Loucy (cell line): ENCODE results near the gene RBFOX2.

Experiments
- H2AFZ ChIP-seq: fragments of 200-600 bp; sonication (generic); 2 replicates; pipeline ENCODE4 v1.6.0; 2016; ENCODE audit warnings: antibody characterized with exemption, mild to moderate bottlenecking, low read length, moderate library complexity
- H3F3A ChIP-seq: fragments of 200-600 bp; 2 replicates; pipeline ENCODE4 v1.6.0; 2016; ENCODE audit warnings: antibody characterized with exemption, low read depth, mild to moderate bottlenecking
- H3K27me3 ChIP-seq: fragments of 200-600 bp; sonication (generic); 2 replicates; pipeline ENCODE4 v1.6.1; 2014; ENCODE audit warnings: low read length, mild to moderate bottlenecking; ENCODE audit not compliant: insufficient read depth, poor library complexity, severe bottlenecking
- H3K36me3 ChIP-seq: fragments of 200-600 bp; sonication (generic); 2 replicates; pipeline ENCODE4 v1.6.1; 2016; ENCODE audit warnings: low read length; ENCODE audit not compliant: insufficient read depth
- H3K4me1 ChIP-seq: fragments of 200-600 bp; sonication (generic); 2 replicates; pipeline ENCODE4 v1.5.1; 2014; ENCODE audit warnings: low read length, mild to moderate bottlenecking; ENCODE audit not compliant: insufficient read depth, poor library complexity, severe bottlenecking
- H3K4me2 ChIP-seq: fragments of 200-600 bp; sonication (generic); 2 replicates; pipeline ENCODE4 v1.6.0; 2014; ENCODE audit warnings: antibody characterized with exemption, low read length, low read depth, mild to moderate bottlenecking; ENCODE audit not compliant: poor library complexity, severe bottlenecking
- H3K4me3 ChIP-seq: fragments of 200-600 bp; sonication (generic); 2 replicates; pipeline ENCODE4 v1.5.1; 2014; ENCODE audit warnings: low read length, mild to moderate bottlenecking, mixed read lengths; ENCODE audit not compliant: poor library complexity, severe bottlenecking
- H3K79me2 ChIP-seq: fragments of 200-600 bp; sonication (generic); 2 replicates; pipeline ENCODE4 v1.6.1; 2014; ENCODE audit warnings: low read length; ENCODE audit not compliant: insufficient read depth
- H3K9ac ChIP-seq: fragments of 200-600 bp; sonication (generic); 2 replicates; pipeline ENCODE4 v1.6.0; 2014; ENCODE audit warnings: mild to moderate bottlenecking, low read depth, low read length, moderate library complexity; ENCODE audit not compliant: poor library complexity, severe bottlenecking
- H3K9me2 ChIP-seq: fragments of 200-600 bp; sonication (generic); replicated peaks from 2 replicates; pipeline ENCODE4 v1.6.1; 2016; ENCODE audit warnings: low read depth, low read length, mixed read lengths
- H3K9me3 ChIP-seq: fragments of 200-600 bp; sonication (generic); 2 replicates; pipeline ENCODE4 v1.6.1; 2014; ENCODE audit warnings: mild to moderate bottlenecking, antibody characterized with exemption, low read length, low read depth; ENCODE audit not compliant: insufficient read depth
- H4K20me1 ChIP-seq: fragments of 200-600 bp; sonication (generic); 2 replicates; pipeline ENCODE4 v1.6.0; 2014; ENCODE audit warnings: antibody characterized with exemption, low read length, mild to moderate bottlenecking; ENCODE audit not compliant: insufficient read depth, poor library complexity, severe bottlenecking
- EZH2phosphoT487 ChIP-seq: fragments of 200-600 bp; IDR thresholded peaks from 2 replicates; pipeline ENCODE4 v1.6.1; 2018; ENCODE audit warnings: antibody characterized with exemption, mild to moderate bottlenecking, moderate library complexity, borderline replicate concordance
- TF ChIP-seq, protein P1 (sequence below): fragments of 200-600 bp; sonication (generic); conservative IDR thresholded peaks from 2 replicates; pipeline ENCODE4 v1.5.1; 2014; ENCODE audit warnings: mild to moderate bottlenecking, antibody characterized with exemption, low read length

RBFOX2 gene

DNA sequence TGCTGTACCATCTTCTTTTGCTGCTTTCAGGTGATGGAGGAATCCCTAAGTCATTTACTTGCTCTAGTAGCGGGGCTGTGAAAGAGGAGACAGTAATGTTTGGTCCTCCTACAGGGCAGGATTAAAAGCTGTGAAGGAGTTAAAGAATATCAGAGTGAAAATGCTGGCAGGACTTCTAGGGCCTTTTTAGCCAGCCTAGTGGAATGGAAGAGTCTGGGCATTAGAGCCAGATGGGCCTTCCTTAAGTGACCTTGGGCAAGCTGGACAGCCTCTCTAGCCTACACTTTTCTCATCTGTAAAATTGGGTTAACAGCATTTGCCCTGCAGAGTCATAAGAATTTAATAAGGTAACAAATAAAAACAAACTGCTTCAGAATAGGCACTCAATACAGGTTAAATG is 114.7 kb downstream of the RBFOX2 start:
- H3K4me2 ChIP-seq: peak overlapping the region; percentile 82
- H3K4me1 ChIP-seq: peaks cover 70% of the 10 kb centered on the region
- no peaks in the 10 kb centered on the region for H3K9me3 ChIP-seq
- H3F3A ChIP-seq: no peaks in the 10 kb centered on the region
- H3K9me2 ChIP-seq: no peaks in the 10 kb centered on the region
- no peaks in the 10 kb centered on the region for H3K27me3 ChIP-seq
- H3K79me2 ChIP-seq: 0 out of 2 replicates have a peak, but pooled peaks cover 3% of the 10 kb centered on the region
- TF ChIP-seq EZH2phosphoT487: no peak
- TF ChIP-seq, protein P1, sequence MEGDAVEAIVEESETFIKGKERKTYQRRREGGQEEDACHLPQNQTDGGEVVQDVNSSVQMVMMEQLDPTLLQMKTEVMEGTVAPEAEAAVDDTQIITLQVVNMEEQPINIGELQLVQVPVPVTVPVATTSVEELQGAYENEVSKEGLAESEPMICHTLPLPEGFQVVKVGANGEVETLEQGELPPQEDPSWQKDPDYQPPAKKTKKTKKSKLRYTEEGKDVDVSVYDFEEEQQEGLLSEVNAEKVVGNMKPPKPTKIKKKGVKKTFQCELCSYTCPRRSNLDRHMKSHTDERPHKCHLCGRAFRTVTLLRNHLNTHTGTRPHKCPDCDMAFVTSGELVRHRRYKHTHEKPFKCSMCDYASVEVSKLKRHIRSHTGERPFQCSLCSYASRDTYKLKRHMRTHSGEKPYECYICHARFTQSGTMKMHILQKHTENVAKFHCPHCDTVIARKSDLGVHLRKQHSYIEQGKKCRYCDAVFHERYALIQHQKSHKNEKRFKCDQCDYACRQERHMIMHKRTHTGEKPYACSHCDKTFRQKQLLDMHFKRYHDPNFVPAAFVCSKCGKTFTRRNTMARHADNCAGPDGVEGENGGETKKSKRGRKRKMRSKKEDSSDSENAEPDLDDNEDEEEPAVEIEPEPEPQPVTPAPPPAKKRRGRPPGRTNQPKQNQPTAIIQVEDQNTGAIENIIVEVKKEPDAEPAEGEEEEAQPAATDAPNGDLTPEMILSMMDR: no peak
- H2AFZ ChIP-seq: peak overlapping the region; percentile 83
- peak overlapping the region; percentile 72 for H3K4me3 ChIP-seq
- H3K36me3 ChIP-seq: no peaks in the 10 kb centered on the region
- H3K9ac ChIP-seq: peak overlapping the region; percentile 67
- no peaks in the 10 kb centered on the region for H4K20me1 ChIP-seq

DNA sequence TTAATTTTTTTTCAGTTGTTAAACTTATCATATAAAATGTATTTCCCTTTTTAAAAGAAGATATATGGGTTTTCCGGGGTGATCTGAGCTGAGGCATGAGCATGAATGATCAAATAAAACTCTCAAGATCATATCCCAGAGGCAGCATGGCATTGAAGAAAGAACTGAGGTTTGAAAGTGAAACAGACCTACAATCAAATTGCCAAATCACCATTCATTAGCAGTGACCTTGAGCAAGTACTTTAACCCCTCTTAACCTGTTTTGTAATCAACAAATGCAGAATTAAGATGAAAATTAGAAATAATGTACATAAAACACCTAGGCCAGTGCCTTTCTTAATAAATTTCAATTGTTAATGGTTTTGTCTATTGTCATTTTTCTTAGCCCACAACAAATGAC is 116.0 kb downstream of the RBFOX2 start:
- Histone ChIP-seq H3K9ac (peak overlapping the region; percentile 28), H3K36me3 (no peaks in the 10 kb centered on the region), H3K4me2 (peak overlapping the region; percentile 20), H3K27me3 (no peaks in the 10 kb centered on the region), H3K79me2 (0 out of 2 replicates have a peak, but pooled peaks cover 3% of the 10 kb centered on the region), H2AFZ (no peak overlapping the region), H3K4me3 (no peak overlapping the region), H3F3A (no peaks in the 10 kb centered on the region), H4K20me1 (no peaks in the 10 kb centered on the region), H3K9me2 (no peaks in the 10 kb centered on the region), H3K4me1 (peaks cover 58% of the 10 kb centered on the region), H3K9me3 (no peaks in the 10 kb centered on the region)
- TF ChIP-seq, protein P1: no peak
- no peak for TF ChIP-seq EZH2phosphoT487

DNA sequence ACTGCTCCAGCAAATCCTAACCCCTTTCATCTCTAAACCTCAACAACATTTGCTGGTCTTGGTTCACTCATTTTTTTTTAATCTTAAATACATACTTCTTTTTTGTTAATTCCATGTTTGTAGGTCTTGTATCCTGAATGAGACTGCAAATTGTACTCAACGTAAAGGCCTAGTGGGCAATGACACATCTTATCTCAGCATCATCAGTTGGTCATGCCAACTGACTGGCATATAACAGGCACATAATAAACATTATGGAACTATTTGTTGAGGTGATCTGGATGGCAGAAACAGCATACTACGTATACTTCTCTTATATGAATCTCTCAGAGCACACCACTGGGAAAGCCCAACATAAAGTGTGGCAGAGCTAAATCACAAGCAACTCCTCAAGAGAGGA is 116.7 kb downstream of the RBFOX2 start:
- Histone ChIP-seq H3K9ac (peak overlapping the region; percentile 28), H4K20me1 (no peaks in the 10 kb centered on the region), H3K4me2 (peak overlapping the region; percentile 20), H3F3A (no peaks in the 10 kb centered on the region), H3K79me2 (0 out of 2 replicates have a peak, but pooled peaks cover 3% of the 10 kb centered on the region), H3K9me2 (no peaks in the 10 kb centered on the region), H3K9me3 (no peaks in the 10 kb centered on the region), H3K4me1 (peaks cover 58% of the 10 kb centered on the region), H2AFZ (no peak overlapping the region), H3K36me3 (no peaks in the 10 kb centered on the region), H3K27me3 (no peaks in the 10 kb centered on the region), H3K4me3 (no peak overlapping the region)
- no peak for TF ChIP-seq EZH2phosphoT487
- TF ChIP-seq, protein P1: no peak
